ENCODE data around the gene ESPNL. TPM values are rescaled to one million over a fixed set of nuclear protein-coding genes. Genes with fewer than 3 reads are reported as not detected.

The ESPNL gene
- total RNA-seq, 1 experiment from 2014 or later = 1.0 TPM

- peaks cover 54% of the 10 kb centered on the region for H3K36me3 ChIP-seq (ENCODE audit: insufficient read depth, low read length)
Measured at GRCh38 chr2:238082151-238082550, 18.0 kb upstream of the ESPNL start.

GRCh38 chr2:238082827-238083226, 17.3 kb upstream of the ESPNL start:
- Histone ChIP-seq H3K9ac (ENCODE audit: low read length) (no peak overlapping the region), H3K4me3 (ENCODE audit: low read length) (no peak overlapping the region), H4K20me1 (ENCODE audit: insufficient read depth, low read depth, low read length) (no peaks in the 10 kb centered on the region), H3K9me3 (ENCODE audit: low read length) (no peaks in the 10 kb centered on the region), H3K27ac (ENCODE audit: low read length) (no peak overlapping the region), H3K9me2 (replicated peaks; ENCODE audit: insufficient read depth, low read length) (no peaks in the 10 kb centered on the region), H3K4me2 (ENCODE audit: low read depth, low read length, poor library complexity, severe bottlenecking) (no peak overlapping the region), H3K79me2 (ENCODE audit: low read length) (peaks cover 9% of the 10 kb centered on the region; the same call in 1 of the 2 replicates), H3K27me3 (ENCODE audit: low read length) (no peaks in the 10 kb centered on the region), H3K36me3 (ENCODE audit: insufficient read depth, low read length) (peaks cover 53% of the 10 kb centered on the region), H2AFZ (ENCODE audit: low read length) (no peak overlapping the region), H3K4me1 (ENCODE audit: low read length) (no peaks in the 10 kb centered on the region)
- DNase-seq = no peak

More at GRCh38 chr2:238082151-238082550, 18.0 kb upstream of the ESPNL start:
- Histone ChIP-seq H3K9ac (ENCODE audit: low read length) (no peak overlapping the region), H3K27ac (ENCODE audit: low read length) (no peak overlapping the region), H3K79me2 (ENCODE audit: low read length) (peaks cover 15% of the 10 kb centered on the region; the same call in 1 of the 2 replicates), H4K20me1 (ENCODE audit: insufficient read depth, low read depth, low read length) (no peaks in the 10 kb centered on the region), H3K4me1 (ENCODE audit: low read length) (no peaks in the 10 kb centered on the region), H3K9me3 (ENCODE audit: low read length) (no peaks in the 10 kb centered on the region), H3K9me2 (replicated peaks; ENCODE audit: insufficient read depth, low read length) (no peaks in the 10 kb centered on the region), H3K27me3 (ENCODE audit: low read length) (no peaks in the 10 kb centered on the region), H3K4me2 (ENCODE audit: low read depth, low read length, poor library complexity, severe bottlenecking) (no peak overlapping the region), H2AFZ (ENCODE audit: low read length) (no peak overlapping the region), H3K4me3 (ENCODE audit: low read length) (no peak overlapping the region)
- DNase-seq = no peak

GRCh38 chr2:238083919-238084318, 16.2 kb upstream of the ESPNL start:
- Histone ChIP-seq H3K4me1 (ENCODE audit: low read length) (no peaks in the 10 kb centered on the region), H3K36me3 (ENCODE audit: insufficient read depth, low read length) (peaks cover 50% of the 10 kb centered on the region), H3K27ac (ENCODE audit: low read length) (no peak overlapping the region), H3K27me3 (ENCODE audit: low read length) (no peaks in the 10 kb centered on the region), H3K9me3 (ENCODE audit: low read length) (no peaks in the 10 kb centered on the region), H3K4me3 (ENCODE audit: low read length) (no peak overlapping the region), H3K9ac (ENCODE audit: low read length) (no peak overlapping the region), H3K9me2 (replicated peaks; ENCODE audit: insufficient read depth, low read length) (no peaks in the 10 kb centered on the region), H2AFZ (ENCODE audit: low read length) (no peak overlapping the region), H4K20me1 (ENCODE audit: insufficient read depth, low read depth, low read length) (no peaks in the 10 kb centered on the region), H3K4me2 (ENCODE audit: low read depth, low read length, poor library complexity, severe bottlenecking) (no peak overlapping the region), H3K79me2 (ENCODE audit: low read length) (peaks cover 9% of the 10 kb centered on the region; the same call in 1 of the 2 replicates)
- no peak for DNase-seq

- Histone ChIP-seq H3K4me2 (ENCODE audit: low read depth, low read length, poor library complexity, severe bottlenecking) (no peak overlapping the region), H3K27ac (ENCODE audit: low read length) (no peak overlapping the region), H3K27me3 (ENCODE audit: low read length) (no peaks in the 10 kb centered on the region), H3K4me1 (ENCODE audit: low read length) (no peaks in the 10 kb centered on the region), H3K9ac (ENCODE audit: low read length) (no peak overlapping the region), H3K79me2 (ENCODE audit: low read length) (peaks cover 5% of the 10 kb centered on the region; the same call in 1 of the 2 replicates), H3K9me2 (replicated peaks; ENCODE audit: insufficient read depth, low read length) (no peaks in the 10 kb centered on the region), H2AFZ (ENCODE audit: low read length) (no peak overlapping the region), H3K36me3 (ENCODE audit: insufficient read depth, low read length) (peaks cover 43% of the 10 kb centered on the region), H3K9me3 (ENCODE audit: low read length) (no peaks in the 10 kb centered on the region), H4K20me1 (ENCODE audit: insufficient read depth, low read depth, low read length) (no peaks in the 10 kb centered on the region), H3K4me3 (ENCODE audit: low read length) (no peak overlapping the region)
- no peak for DNase-seq
Measured at GRCh38 chr2:238084761-238085160, 15.4 kb upstream of the ESPNL start.

- no peak overlapping the region for H3K9ac ChIP-seq (ENCODE audit: low read length)
- H4K20me1 ChIP-seq (ENCODE audit: insufficient read depth, low read depth, low read length) = no peaks in the 10 kb centered on the region
- H3K9me3 ChIP-seq (ENCODE audit: low read length) = no peaks in the 10 kb centered on the region
- no peak overlapping the region for H2AFZ ChIP-seq (ENCODE audit: low read length)
- DNase-seq = no peak
- H3K27ac ChIP-seq (ENCODE audit: low read length) = no peak overlapping the region
- no peak overlapping the region for H3K4me2 ChIP-seq (ENCODE audit: low read depth, low read length, poor library complexity, severe bottlenecking)
- H3K27me3 ChIP-seq (ENCODE audit: low read length) = no peaks in the 10 kb centered on the region
- H3K4me1 ChIP-seq (ENCODE audit: low read length) = no peaks in the 10 kb centered on the region
- peaks cover 32% of the 10 kb centered on the region for H3K36me3 ChIP-seq (ENCODE audit: insufficient read depth, low read length)
- H3K9me2 ChIP-seq (replicated peaks; ENCODE audit: insufficient read depth, low read length) = no peaks in the 10 kb centered on the region
- no peaks in the 10 kb centered on the region for H3K79me2 ChIP-seq (ENCODE audit: low read length)
- H3K4me3 ChIP-seq (ENCODE audit: low read length) = no peak overlapping the region
Measured at GRCh38 chr2:238085899-238086298, 14.2 kb upstream of the ESPNL start.

GRCh38 chr2:238087211-238087610, 12.9 kb upstream of the ESPNL start:
- Histone ChIP-seq H4K20me1 (ENCODE audit: insufficient read depth, low read depth, low read length) (no peaks in the 10 kb centered on the region), H2AFZ (ENCODE audit: low read length) (no peak overlapping the region), H3K9ac (ENCODE audit: low read length) (no peak overlapping the region), H3K9me2 (replicated peaks; ENCODE audit: insufficient read depth, low read length) (no peaks in the 10 kb centered on the region), H3K27ac (ENCODE audit: low read length) (no peak overlapping the region), H3K27me3 (ENCODE audit: low read length) (no peaks in the 10 kb centered on the region), H3K36me3 (ENCODE audit: insufficient read depth, low read length) (peaks cover 22% of the 10 kb centered on the region), H3K79me2 (ENCODE audit: low read length) (no peaks in the 10 kb centered on the region), H3K4me1 (ENCODE audit: low read length) (no peaks in the 10 kb centered on the region), H3K4me3 (ENCODE audit: low read length) (no peak overlapping the region), H3K4me2 (ENCODE audit: low read depth, low read length, poor library complexity, severe bottlenecking) (no peak overlapping the region), H3K9me3 (ENCODE audit: low read length) (no peaks in the 10 kb centered on the region)
- no peak for DNase-seq

- H3K36me3 ChIP-seq (ENCODE audit: insufficient read depth, low read length) = peaks cover 6% of the 10 kb centered on the region
- H3K79me2 ChIP-seq (ENCODE audit: low read length) = no peaks in the 10 kb centered on the region
- no peaks in the 10 kb centered on the region for H3K9me3 ChIP-seq (ENCODE audit: low read length)
- H3K9ac ChIP-seq (ENCODE audit: low read length) = no peak overlapping the region
- H3K9me2 ChIP-seq (replicated peaks; ENCODE audit: insufficient read depth, low read length) = no peaks in the 10 kb centered on the region
- H3K27ac ChIP-seq (ENCODE audit: low read length) = no peak overlapping the region
- no peaks in the 10 kb centered on the region for H3K27me3 ChIP-seq (ENCODE audit: low read length)
- H4K20me1 ChIP-seq (ENCODE audit: insufficient read depth, low read depth, low read length) = no peaks in the 10 kb centered on the region
- H2AFZ ChIP-seq (ENCODE audit: low read length) = no peak overlapping the region
- H3K4me1 ChIP-seq (ENCODE audit: low read length) = no peaks in the 10 kb centered on the region
- H3K4me3 ChIP-seq (ENCODE audit: low read length) = no peak overlapping the region
- no peak for DNase-seq
- no peak overlapping the region for H3K4me2 ChIP-seq (ENCODE audit: low read depth, low read length, poor library complexity, severe bottlenecking)
Measured at GRCh38 chr2:238090887-238091286, 9.3 kb upstream of the ESPNL start.

DNA sequence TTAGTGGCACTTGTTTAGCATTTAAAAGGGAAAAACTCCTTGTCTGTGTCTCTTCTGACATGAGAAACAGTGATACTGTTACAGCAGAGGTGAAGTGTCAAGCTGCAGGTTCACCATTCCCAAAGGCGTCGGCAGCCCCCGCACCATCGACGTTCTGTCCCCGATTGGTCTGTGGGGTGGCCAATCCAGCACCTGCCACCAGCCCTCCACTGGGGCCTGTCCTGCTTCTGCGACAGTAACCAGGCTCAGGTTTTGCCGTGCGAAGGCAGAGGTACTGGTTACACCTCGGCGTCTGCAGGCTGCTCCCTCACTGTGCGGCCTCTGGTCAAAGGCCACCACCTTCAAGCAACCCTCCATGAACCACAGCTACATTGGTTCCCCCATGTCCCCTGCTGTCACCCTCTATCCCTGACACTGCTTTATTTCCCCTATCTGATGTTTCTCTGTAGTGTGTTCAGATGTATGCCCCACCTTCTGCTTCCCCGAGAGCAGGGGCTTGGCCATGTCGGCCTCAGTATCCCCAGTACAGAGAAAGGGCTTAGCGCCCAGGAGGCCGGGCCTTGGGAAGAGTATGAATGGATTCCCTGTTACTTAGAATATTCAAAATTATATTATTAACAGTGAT, 8.6 kb upstream of the ESPNL start:
- peaks cover 3% of the 10 kb centered on the region for H3K36me3 ChIP-seq (ENCODE audit: insufficient read depth, low read length)
- no peak for DNase-seq
- H3K79me2 ChIP-seq (ENCODE audit: low read length) = no peaks in the 10 kb centered on the region
- no peak overlapping the region for H3K4me2 ChIP-seq (ENCODE audit: low read depth, low read length, poor library complexity, severe bottlenecking)
- no peak overlapping the region for H2AFZ ChIP-seq (ENCODE audit: low read length)
- H3K9me2 ChIP-seq (replicated peaks; ENCODE audit: insufficient read depth, low read length) = no peaks in the 10 kb centered on the region
- no peaks in the 10 kb centered on the region for H4K20me1 ChIP-seq (ENCODE audit: insufficient read depth, low read depth, low read length)
- H3K27ac ChIP-seq (ENCODE audit: low read length) = no peak overlapping the region
- H3K4me1 ChIP-seq (ENCODE audit: low read length) = no peaks in the 10 kb centered on the region
- no peaks in the 10 kb centered on the region for H3K9me3 ChIP-seq (ENCODE audit: low read length)
- H3K27me3 ChIP-seq (ENCODE audit: low read length) = no peaks in the 10 kb centered on the region
- no peak overlapping the region for H3K4me3 ChIP-seq (ENCODE audit: low read length)
- no peak overlapping the region for H3K9ac ChIP-seq (ENCODE audit: low read length)
